NT2/D1 (cell line): Measurements from ENCODE around the gene TOR1AIP2.

Source experiments
- YY1 ChIP-seq: IDR thresholded peaks from 2 replicates; pipeline ENCODE4 v1.6.1; 2011; ENCODE audit not compliant: insufficient read length, insufficient read depth
- ZNF274 ChIP-seq: IDR thresholded peaks from 2 replicates; pipeline ENCODE4 v1.6.1; 2011; ENCODE audit warnings: mild to moderate bottlenecking, low read depth, low read length

- TF ChIP-seq ZNF274: no peak
- TF ChIP-seq YY1: no peak
Observed at GRCh38 chr1:179815641-179816040, 62.0 kb downstream of the TOR1AIP2 start.
